HFFc6 (cell line): ENCODE data around the gene KHDC3L. TPM values are rescaled to one million over a fixed set of nuclear protein-coding genes. Genes with fewer than 3 reads are reported as not detected.

Experiments
- DNase-seq: peaks from one replicate; pipeline ENCODE4 v3.0.0-alpha.2; 2018
- H3K27ac Mint-ChIP-seq: 2 replicates; pipeline ENCODE4 v1.8.0; 2020; ENCODE audit warnings: mild to moderate bottlenecking, mixed read lengths
- H3K27me3 Mint-ChIP-seq: 2 replicates; pipeline ENCODE4 v1.8.0; 2021; ENCODE audit warnings: mild to moderate bottlenecking, moderate library complexity, mixed read lengths; ENCODE audit not compliant: insufficient read depth
- H3K36me3 Mint-ChIP-seq: 2 replicates; pipeline ENCODE4 v1.8.0; 2021; ENCODE audit warnings: low read depth, mixed read lengths
- H3K4me1 Mint-ChIP-seq: 2 replicates; pipeline ENCODE4 v1.8.0; 2020; ENCODE audit warnings: low read depth, mixed read lengths
- H3K4me3 Mint-ChIP-seq: 2 replicates; pipeline ENCODE4 v1.8.0; 2020; ENCODE audit warnings: mild to moderate bottlenecking, moderate library complexity, mixed read lengths
- H3K9me3 Mint-ChIP-seq: 2 replicates; pipeline ENCODE4 v1.8.0; 2020; ENCODE audit warnings: mild to moderate bottlenecking, mixed read lengths
- CTCF ChIP-seq: fragments of 200-600 bp; sonication (generic); IDR thresholded peaks from 2 replicates; pipeline ENCODE4 v1.5.0; 2021; ENCODE audit warnings: antibody characterized with exemption, mild to moderate bottlenecking
- total RNA-seq, 6 experiments: library from RNA; stranded (reverse); fragmentation: NEBNext Ultra II Directional; extraction: Animal tissue kit (Norgen Biotek cat#: 25700); gene quantifications; 2 replicates in 1 of 6; 3 replicates in 5 of 6; pipeline ENCODE4 v1.2.3, GENCODE V29; 2021

The KHDC3L gene
- total RNA-seq, 6 experiments from 2014 or later: not detected

- H3K36me3 Mint-ChIP-seq: no peaks in the 10 kb centered on the region
- peaks cover 11% of the 10 kb centered on the region for H3K27me3 Mint-ChIP-seq
- no peak overlapping the region for H3K27ac Mint-ChIP-seq
- no peak for DNase-seq
- peaks cover 32% of the 10 kb centered on the region for H3K4me1 Mint-ChIP-seq
- H3K9me3 Mint-ChIP-seq: no peaks in the 10 kb centered on the region
- no peak overlapping the region; the same call in 1 of the 2 replicates for H3K4me3 Mint-ChIP-seq
- no peak for TF ChIP-seq CTCF
Observed at GRCh38 chr6:73329201-73329600, 33.3 kb upstream of the KHDC3L start.

GRCh38 chr6:73339340-73339739 lies 23.1 kb upstream of the KHDC3L start:
- no peaks in the 10 kb centered on the region for H3K36me3 Mint-ChIP-seq
- no peak overlapping the region for H3K27ac Mint-ChIP-seq
- H3K4me3 Mint-ChIP-seq: no peak overlapping the region
- H3K4me1 Mint-ChIP-seq: peaks cover 14% of the 10 kb centered on the region
- TF ChIP-seq CTCF: no peak
- DNase-seq: no peak
- peaks cover 11% of the 10 kb centered on the region for H3K27me3 Mint-ChIP-seq
- H3K9me3 Mint-ChIP-seq: no peaks in the 10 kb centered on the region

GRCh38 chr6:73340048-73340447 lies 22.4 kb upstream of the KHDC3L start:
- H3K4me1 Mint-ChIP-seq: peaks cover 14% of the 10 kb centered on the region
- no peaks in the 10 kb centered on the region for H3K36me3 Mint-ChIP-seq
- no peak for DNase-seq
- no peak for TF ChIP-seq CTCF
- no peaks in the 10 kb centered on the region for H3K9me3 Mint-ChIP-seq
- no peak overlapping the region for H3K27ac Mint-ChIP-seq
- peaks cover 14% of the 10 kb centered on the region for H3K27me3 Mint-ChIP-seq
- H3K4me3 Mint-ChIP-seq: no peak overlapping the region

GRCh38 chr6:73341335-73341734 lies 21.1 kb upstream of the KHDC3L start:
- H3K9me3 Mint-ChIP-seq: no peaks in the 10 kb centered on the region
- TF ChIP-seq CTCF: no peak
- H3K27ac Mint-ChIP-seq: no peak overlapping the region
- H3K4me1 Mint-ChIP-seq: peaks cover 14% of the 10 kb centered on the region
- peaks cover 13% of the 10 kb centered on the region for H3K27me3 Mint-ChIP-seq
- no peak overlapping the region for H3K4me3 Mint-ChIP-seq
- no peak for DNase-seq
- H3K36me3 Mint-ChIP-seq: no peaks in the 10 kb centered on the region

- Mint-ChIP-seq H3K27me3 (peaks cover 16% of the 10 kb centered on the region), H3K4me1 (peaks cover 14% of the 10 kb centered on the region), H3K4me3 (no peak overlapping the region), H3K27ac (no peak overlapping the region), H3K9me3 (no peaks in the 10 kb centered on the region), H3K36me3 (no peaks in the 10 kb centered on the region)
- TF ChIP-seq CTCF: no peak
- DNase-seq: no peak
Observed at GRCh38 chr6:73342174-73342573, 20.3 kb upstream of the KHDC3L start.

- peaks cover 15% of the 10 kb centered on the region for H3K27me3 Mint-ChIP-seq
- no peak for TF ChIP-seq CTCF
- H3K27ac Mint-ChIP-seq: no peak overlapping the region
- H3K4me1 Mint-ChIP-seq: peaks cover 14% of the 10 kb centered on the region
- H3K9me3 Mint-ChIP-seq: no peaks in the 10 kb centered on the region
- H3K36me3 Mint-ChIP-seq: no peaks in the 10 kb centered on the region
- no peak for DNase-seq
- H3K4me3 Mint-ChIP-seq: no peak overlapping the region
Observed at GRCh38 chr6:73343164-73343563, 19.3 kb upstream of the KHDC3L start.
